Measurements from ENCODE around the gene COL20A1. TPM values are rescaled to one million over a fixed set of nuclear protein-coding genes. Genes with fewer than 3 reads are reported as not detected.

The COL20A1 gene
- total and polyA plus RNA-seq, 2 of the 13 experiments (the other 11 are each of a cell fraction or from before 2014, with no cell fraction given) = not detected

DNA sequence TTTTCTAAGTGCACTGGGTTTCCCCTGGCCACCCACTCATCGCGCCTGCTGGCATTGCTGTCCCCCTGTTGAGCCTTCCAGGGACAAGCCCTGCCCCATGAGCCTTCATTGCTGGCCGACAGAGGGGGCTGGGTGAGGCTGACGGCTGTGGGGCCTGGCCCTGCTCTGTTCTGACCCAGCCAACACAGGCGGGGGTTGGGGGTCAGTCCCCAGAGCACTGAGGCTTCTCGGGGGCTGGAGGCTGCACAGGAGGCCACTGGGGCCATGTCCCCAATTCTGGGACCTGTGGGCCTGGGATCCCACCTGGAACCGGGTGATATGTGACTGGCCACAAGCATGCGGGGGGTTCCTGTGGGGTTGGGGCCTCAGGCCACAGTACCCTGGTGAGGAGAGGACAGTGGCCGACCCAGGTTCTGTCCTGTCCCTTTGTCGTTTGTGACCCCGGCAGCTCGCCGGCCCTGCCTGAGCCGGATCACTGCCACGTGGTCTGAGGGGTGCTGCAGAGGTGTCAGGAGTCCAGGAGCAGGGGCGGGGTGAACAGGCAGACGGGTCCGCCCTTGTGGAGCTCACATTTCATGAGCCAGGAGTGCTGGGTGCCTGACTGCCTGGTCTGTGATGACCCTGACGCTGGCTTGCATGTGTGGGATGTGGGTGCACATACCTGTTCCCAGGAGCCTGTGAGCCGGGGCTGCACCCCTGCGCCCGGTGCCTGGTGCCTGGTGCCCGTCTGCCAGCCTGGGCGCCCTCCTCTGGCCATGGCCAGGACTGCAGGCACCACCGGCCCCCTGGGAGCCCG is 2.1 kb upstream of the COL20A1 start (continued):
- TF ChIP-seq ZNF318 (CRISPR knock-in tag; IDR thresholded peaks at IDR 0.05) = no peak
- TF ChIP-seq ZNF382 (CRISPR knock-in tag; IDR thresholded peaks at IDR 0.05; ENCODE audit: borderline replicate concordance) = no peak
- TF ChIP-seq ZNF691 (CRISPR knock-in tag; IDR thresholded peaks at IDR 0.05; ENCODE audit: borderline replicate concordance, low read depth) = no peak; the same call in none of the 2 replicates
- TF ChIP-seq NCOA1 (CRISPR knock-in tag; IDR thresholded peaks at IDR 0.05) = no peak
- TF ChIP-seq IRF9 (CRISPR knock-in tag; IDR thresholded peaks at IDR 0.05; ENCODE audit: borderline replicate concordance) = no peak
- TF ChIP-seq KDM5A (IDR thresholded peaks at IDR 0.05; ENCODE audit: borderline replicate concordance, low read length) = no peak
- no peak for TF ChIP-seq ATF7 (IDR thresholded peaks at IDR 0.05)
- TF ChIP-seq ATF7 (CRISPR knock-in tag; IDR thresholded peaks at IDR 0.05) = no peak
- TF ChIP-seq ZNF570 (CRISPR knock-in tag; IDR thresholded peaks at IDR 0.05; ENCODE audit: borderline replicate concordance) = no peak
- no peak for TF ChIP-seq SNAPC2 (CRISPR knock-in tag; IDR thresholded peaks at IDR 0.05)
- no peak for TF ChIP-seq RXRB (CRISPR knock-in tag; IDR thresholded peaks at IDR 0.05; ENCODE audit: borderline replicate concordance)
- TF ChIP-seq POGK (CRISPR knock-in tag; conservative IDR thresholded peaks at IDR 0.05) = peak; percentile 54; the same call in 1 of the 2 replicates
- no peak for TF ChIP-seq NFATC3 (CRISPR knock-in tag; IDR thresholded peaks at IDR 0.05)
- no peak for TF ChIP-seq SSRP1 (CRISPR knock-in tag; IDR thresholded peaks at IDR 0.05)
- no peak for TF ChIP-seq ZNF878 (CRISPR knock-in tag; IDR thresholded peaks at IDR 0.05)
- no peak for TF ChIP-seq RAD51 (IDR thresholded peaks at IDR 0.05; ENCODE audit: borderline replicate concordance)
- no peak for TF ChIP-seq ZNF224 (CRISPR knock-in tag; IDR thresholded peaks at IDR 0.05)
- no peak for TF ChIP-seq TBL1XR1 (IDR thresholded peaks at IDR 0.05; ENCODE audit: borderline replicate concordance, low read length, partially characterized antibody)
